Adrenal gland (tissue), 12 donors: Measurements from ENCODE around the gene ADAMTS9. TPM values are rescaled to one million over a fixed set of nuclear protein-coding genes. Genes with fewer than 3 reads are reported as not detected.

ENCODE experiments used
- DNase-seq, 7 donors: peaks; one replicate each; pipeline ENCODE4 v3.0.0-alpha.2; 2019 to 2020
- H3K27ac ChIP-seq, 5 donors: fragments of 200-600 bp; sonication (generic) in 4 of 5; 1 replicate in 3 of 5; 2 replicates in 2 of 5; pipeline versions ENCODE4 v1.5.1 to v1.8.0; 2016 to 2020; ENCODE audit warnings: mild to moderate bottlenecking in 1 of 5
- H3K27me3 ChIP-seq: fragments of 200-600 bp; 2 replicates; pipeline ENCODE4 v1.8.0; 2021
- H3K36me3 ChIP-seq, 2 donors: fragments of 200-600 bp; replicated peaks in 1 of 2; 1 replicate in 1 of 2; 2 replicates in 1 of 2; pipeline versions ENCODE4 v1.5.1 to v1.8.0; 2018 to 2022
- H3K4me1 ChIP-seq, 2 donors: fragments of 200-600 bp; replicated peaks in 1 of 2; 1 replicate in 1 of 2; 2 replicates in 1 of 2; pipeline versions ENCODE4 v1.5.1 to v1.8.0; 2018 to 2021
- H3K4me3 ChIP-seq, 4 donors: fragments of 200-600 bp; sonication (generic) in 3 of 4; one replicate each; pipeline ENCODE4 v1.5.1; 2016 to 2018
- H3K9me3 ChIP-seq, 3 donors: fragments of 200-600 bp; sonication (generic) in 1 of 3; replicated peaks in 1 of 3; 1 replicate in 2 of 3; 2 replicates in 1 of 3; pipeline versions ENCODE4 v1.5.1 to v1.8.0; 2016 to 2021
- POLR2A ChIP-seq, 2 donors: fragments of 450-650 bp; IDR thresholded peaks; one replicate each; pipeline ENCODE4 v1.6.1; 2017; ENCODE audit warnings: antibody characterized with exemption in 2 of 2, mild to moderate bottlenecking in 2 of 2, moderate library complexity in 1 of 2
- WGBS, 4 donors: extraction: QIAGEN DNeasy Blood & Tissue Kit in 2 of 4; methylation state at CpG; one replicate each; pipeline versions ENCODE4 v1.1.5 to v1.1.7; 2013 to 2017; 5-methylcytosine and 5-hydroxymethylcytosine counted together
- intact Hi-C, 2 donors: fragments of 100-400 bp; cut with DNase I; formaldehyde crosslinking; loops; one replicate each; pipeline versions ENCODE4 v1.14.1 to v1.15.0; 2022 to 2023
- polyA plus RNA-seq, 3 donors: library from polyadenylated mRNA; stranded (reverse); fragments of 200-250 nt in 2 of 3; fragments of 350-450 nt in 1 of 3; fragmentation: Illumina TruSeq in 1 of 3; extraction: RNeasy Lipid Tissue Mini Kit (QIAGEN cat#74804) in 1 of 3; gene quantifications; one replicate each; pipeline ENCODE4 v1.2.3, GENCODE V29; 2013 to 2014
- total RNA-seq, 9 donors: library from RNA; depleted of rRNA in 4 of 9; stranded (reverse); fragments of >200 nt in 4 of 9; fragments of 120-200 nt in 1 of 9; fragmentation: NEBNext Ultra II Directional in 1 of 9; extraction: Animal tissue kit (Norgen Biotek cat#: 25700) in 1 of 9; gene quantifications; one replicate each; pipeline versions ENCODE4 v1.1.0 to v1.2.4, GENCODE V29; 2013 to 2023
- TF ChIP-seq, protein P1 (sequence below), 6 experiments: fragments of 450-650 bp in 4 of 6; fragments of 200-600 bp in 2 of 6; sonication (generic) in 1 of 6; IDR thresholded peaks; 1 replicate in 5 of 6; 2 replicates in 1 of 6; pipeline versions ENCODE4 v1.5.1 to v1.8.0; 2016 to 2021; ENCODE audit warnings: antibody characterized with exemption in 6 of 6, mild to moderate bottlenecking in 2 of 6, moderate library complexity in 1 of 6
- donor health status: healthy with polysubstance abuse.
- donor health status: Bipolar disorder and iron deficiency.
- donor health status: DM: yes; HTN: yes; CAD: no.
- donor health status: DM: no; HTN: no; CAD: no.
- donor health status: DM: no; HTN: no; CAD: no.
- donor health status: DM: yes; HTN: yes; CAD: no.

Gene ADAMTS9
- total and polyA plus RNA-seq, 12 donors: 5.1 to 51.2 (median 22.0) TPM

DNA sequence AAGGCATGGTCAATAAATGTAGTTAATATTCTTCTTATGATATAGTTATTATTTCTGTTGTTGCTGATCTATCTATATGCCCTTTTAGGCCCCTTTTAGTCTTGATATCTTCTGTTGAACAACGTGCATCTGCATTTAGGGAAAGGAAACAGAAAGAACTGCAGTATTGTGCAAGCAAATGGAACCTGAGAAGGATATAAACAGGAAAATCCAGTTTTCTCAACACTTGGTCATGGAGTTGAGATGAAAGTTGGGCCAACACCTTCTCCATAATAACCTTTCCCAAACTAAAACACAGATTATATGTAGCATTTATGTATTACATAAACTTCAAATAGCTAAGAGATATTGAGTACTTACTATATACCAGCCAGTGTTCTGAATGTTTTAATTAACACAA, 179.7 kb downstream of the ADAMTS9 start:
- TF ChIP-seq, protein P1, sequence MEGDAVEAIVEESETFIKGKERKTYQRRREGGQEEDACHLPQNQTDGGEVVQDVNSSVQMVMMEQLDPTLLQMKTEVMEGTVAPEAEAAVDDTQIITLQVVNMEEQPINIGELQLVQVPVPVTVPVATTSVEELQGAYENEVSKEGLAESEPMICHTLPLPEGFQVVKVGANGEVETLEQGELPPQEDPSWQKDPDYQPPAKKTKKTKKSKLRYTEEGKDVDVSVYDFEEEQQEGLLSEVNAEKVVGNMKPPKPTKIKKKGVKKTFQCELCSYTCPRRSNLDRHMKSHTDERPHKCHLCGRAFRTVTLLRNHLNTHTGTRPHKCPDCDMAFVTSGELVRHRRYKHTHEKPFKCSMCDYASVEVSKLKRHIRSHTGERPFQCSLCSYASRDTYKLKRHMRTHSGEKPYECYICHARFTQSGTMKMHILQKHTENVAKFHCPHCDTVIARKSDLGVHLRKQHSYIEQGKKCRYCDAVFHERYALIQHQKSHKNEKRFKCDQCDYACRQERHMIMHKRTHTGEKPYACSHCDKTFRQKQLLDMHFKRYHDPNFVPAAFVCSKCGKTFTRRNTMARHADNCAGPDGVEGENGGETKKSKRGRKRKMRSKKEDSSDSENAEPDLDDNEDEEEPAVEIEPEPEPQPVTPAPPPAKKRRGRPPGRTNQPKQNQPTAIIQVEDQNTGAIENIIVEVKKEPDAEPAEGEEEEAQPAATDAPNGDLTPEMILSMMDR (IDR thresholded peaks at IDR 0.05): no peak
- no peak for TF ChIP-seq POLR2A (IDR thresholded peaks at IDR 0.05)
- no peak for DNase-seq
- Histone ChIP-seq H3K9me3 (no peaks in the 10 kb centered on the region), H3K27ac (no peak overlapping the region), H3K4me3 (no peak overlapping the region), H3K36me3 (no peaks in the 10 kb centered on the region), H3K4me1 (no peaks in the 10 kb centered on the region), H3K27me3 (no peaks in the 10 kb centered on the region)
- intact Hi-C loops: no loop called here
- WGBS, 4 donors: 57 to 71% (median 67%) methylated on average over 1 of the region's 1 CpG

DNA sequence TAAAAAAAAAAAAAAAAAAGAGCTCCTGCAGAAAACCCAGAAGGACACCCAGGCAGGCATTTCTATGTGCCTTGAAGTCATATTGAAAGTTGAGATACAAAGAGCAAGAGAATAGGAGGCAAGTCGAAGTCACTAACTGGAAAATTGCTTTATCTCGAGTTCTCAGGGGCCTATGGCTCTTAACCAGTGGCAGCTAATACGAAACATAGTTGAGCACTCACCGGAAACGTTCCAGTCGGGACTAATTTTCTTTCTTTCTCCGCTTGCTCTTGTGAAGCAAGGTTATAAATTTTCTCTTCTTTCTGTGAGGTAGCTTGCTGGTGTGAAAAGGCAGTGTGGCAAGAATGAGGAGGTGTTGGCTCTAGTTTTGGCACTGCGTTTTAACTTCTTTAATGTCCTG, 181.5 kb downstream of the ADAMTS9 start:
- H3K27ac ChIP-seq: no peak overlapping the region
- no peaks in the 10 kb centered on the region for H3K27me3 ChIP-seq
- no peaks in the 10 kb centered on the region for H3K9me3 ChIP-seq
- 86 to 92% (median 87%) methylated on average over 8 of the region's 8 CpGs for WGBS, 4 donors
- no peak for DNase-seq
- H3K4me3 ChIP-seq: no peak overlapping the region
- intact Hi-C loops: no loop called here
- TF ChIP-seq POLR2A (IDR thresholded peaks at IDR 0.05): no peak
- TF ChIP-seq, protein P1 (IDR thresholded peaks at IDR 0.05): no peak
- H3K36me3 ChIP-seq: no peaks in the 10 kb centered on the region
- no peaks in the 10 kb centered on the region for H3K4me1 ChIP-seq

DNA sequence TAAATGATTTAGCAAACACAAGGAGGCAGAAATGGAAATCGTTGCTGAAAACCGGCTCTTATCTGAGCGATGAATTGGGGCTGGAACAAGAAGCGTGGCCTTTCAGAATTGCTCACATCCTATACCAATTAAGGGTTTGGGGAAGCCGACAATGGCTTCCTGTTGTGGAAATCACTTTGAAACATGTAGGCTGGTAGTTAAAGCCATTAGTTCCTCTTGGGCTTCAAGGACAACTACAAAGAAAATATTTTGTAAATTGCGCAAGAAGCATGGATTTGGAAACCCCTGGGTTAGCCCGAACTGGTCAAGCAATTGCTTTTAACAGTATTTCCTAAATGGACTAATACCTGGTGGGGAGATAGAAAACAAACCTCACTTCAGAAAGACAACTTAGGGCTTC, 182.4 kb downstream of the ADAMTS9 start:
- 50 to 61% (median 55%) methylated on average over 7 of the region's 7 CpGs for WGBS, 4 donors
- no peaks in the 10 kb centered on the region for H3K4me1 ChIP-seq
- H3K27me3 ChIP-seq: no peaks in the 10 kb centered on the region
- intact Hi-C loops: no loop called here
- no peak overlapping the region for H3K27ac ChIP-seq
- H3K36me3 ChIP-seq: no peaks in the 10 kb centered on the region
- DNase-seq: no peak
- TF ChIP-seq, protein P1 (IDR thresholded peaks at IDR 0.05): no peak
- TF ChIP-seq POLR2A (IDR thresholded peaks at IDR 0.05): no peak
- H3K9me3 ChIP-seq: no peaks in the 10 kb centered on the region
- no peak overlapping the region for H3K4me3 ChIP-seq

DNA sequence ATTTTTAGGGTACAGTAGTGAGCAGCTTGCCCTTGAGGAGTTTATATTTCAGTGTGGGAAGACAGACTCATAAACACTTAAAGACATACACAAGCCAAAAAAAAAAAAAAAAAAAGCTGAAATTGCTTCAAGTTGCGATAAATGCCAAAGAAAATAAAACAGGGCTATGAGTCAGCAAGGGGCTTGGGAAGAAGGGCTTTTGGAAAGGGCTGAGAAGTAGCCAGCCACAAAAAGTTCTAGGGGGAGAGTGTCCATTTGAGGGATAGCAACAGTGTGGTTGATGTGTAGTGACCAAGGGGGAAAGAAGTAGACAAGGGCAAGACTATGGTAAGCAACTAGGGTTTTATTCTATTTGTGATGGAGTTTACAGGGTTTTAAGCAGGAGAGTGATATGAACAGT, 185.5 kb downstream of the ADAMTS9 start:
- Histone ChIP-seq H3K9me3 (no peaks in the 10 kb centered on the region), H3K4me3 (no peak overlapping the region), H3K27me3 (no peaks in the 10 kb centered on the region), H3K4me1 (no peaks in the 10 kb centered on the region), H3K27ac (no peak overlapping the region), H3K36me3 (no peaks in the 10 kb centered on the region)
- WGBS, 4 donors: 69 to 74% (median 72%) methylated on average over 1 of the region's 1 CpG
- TF ChIP-seq, protein P1 (IDR thresholded peaks at IDR 0.05): no peak
- TF ChIP-seq POLR2A (IDR thresholded peaks at IDR 0.05): no peak
- no peak for DNase-seq
- intact Hi-C loops: no loop called here
